ENCODE data around the gene MAVS.

MAVS gene

DNA sequence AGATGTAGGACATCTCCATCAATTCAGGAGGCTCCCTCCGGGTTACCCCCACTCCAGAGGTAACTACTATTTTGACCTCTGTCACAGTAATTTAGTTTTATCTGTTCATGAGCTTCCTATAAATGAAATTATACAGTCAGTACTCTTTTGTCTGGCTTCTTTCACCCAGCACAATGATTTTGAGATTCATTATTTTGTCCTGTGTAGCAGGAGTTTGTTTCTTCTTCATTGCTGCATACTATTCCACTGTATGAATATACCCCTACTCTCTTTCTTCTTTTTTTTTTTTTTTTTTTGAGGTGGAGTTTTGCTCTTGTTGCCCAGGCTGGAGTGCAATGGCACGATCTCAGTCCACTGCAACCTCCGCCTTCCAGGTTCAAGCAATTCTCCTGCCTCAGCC is 38.1 kb upstream of the MAVS start:
- Histone ChIP-seq H3K4me1 (ENCODE audit: insufficient read depth, low read length) (peaks cover 26% of the 10 kb centered on the region; the same call in 1 of the 2 replicates), H3K36me3 (ENCODE audit: insufficient read depth, low read length) (no peaks in the 10 kb centered on the region), H3K9ac (ENCODE audit: low read depth, low read length) (no peak overlapping the region), H3K9me3 (ENCODE audit: control insufficient read depth, insufficient read depth, low read length) (no peaks in the 10 kb centered on the region)

DNA sequence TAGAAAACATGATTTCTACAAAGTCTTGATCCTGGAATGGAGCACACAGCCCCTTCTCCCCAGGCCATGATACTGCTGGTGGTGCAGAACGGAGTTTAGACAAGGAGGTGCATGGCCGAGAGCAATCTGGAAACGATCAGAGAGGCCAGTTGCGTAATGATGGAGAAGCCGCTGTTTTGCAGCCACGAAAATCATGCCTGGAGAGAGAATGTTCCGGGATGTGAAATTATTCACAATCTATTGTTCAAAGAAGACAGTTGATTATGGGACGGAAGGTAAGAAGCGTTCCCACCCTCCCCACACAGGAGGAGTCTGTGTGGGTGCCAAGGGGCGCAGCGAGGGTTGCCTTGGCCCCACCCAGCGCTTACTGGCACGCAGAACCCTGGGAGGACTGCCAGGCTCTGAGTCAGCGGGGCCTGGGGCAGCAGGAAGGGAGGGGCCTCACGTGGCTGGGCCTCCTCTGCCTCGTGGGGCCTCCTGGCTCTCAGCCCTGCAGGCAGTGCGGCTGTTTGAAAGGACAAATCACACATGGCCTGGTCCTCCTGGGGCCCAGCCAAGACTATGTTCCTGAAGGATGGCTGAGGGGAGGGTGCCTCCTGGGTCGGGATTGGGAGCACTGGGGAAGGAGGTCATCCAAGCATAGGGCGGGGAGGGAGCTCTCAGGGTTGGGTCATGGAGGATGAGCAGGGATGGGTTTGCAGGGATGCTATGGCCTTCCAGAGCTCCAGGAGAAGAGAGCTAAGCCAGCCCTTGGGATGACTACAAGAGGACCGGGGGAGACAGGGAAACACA is 35.0 kb upstream of the MAVS start:
- peaks cover 31% of the 10 kb centered on the region for H3K4me1 ChIP-seq (ENCODE audit: insufficient read depth, low read length)
- H3K9me3 ChIP-seq (ENCODE audit: control insufficient read depth, insufficient read depth, low read length), result no peaks in the 10 kb centered on the region
- no peak overlapping the region for H3K9ac ChIP-seq (ENCODE audit: low read depth, low read length)
- no peaks in the 10 kb centered on the region for H3K36me3 ChIP-seq (ENCODE audit: insufficient read depth, low read length)

DNA sequence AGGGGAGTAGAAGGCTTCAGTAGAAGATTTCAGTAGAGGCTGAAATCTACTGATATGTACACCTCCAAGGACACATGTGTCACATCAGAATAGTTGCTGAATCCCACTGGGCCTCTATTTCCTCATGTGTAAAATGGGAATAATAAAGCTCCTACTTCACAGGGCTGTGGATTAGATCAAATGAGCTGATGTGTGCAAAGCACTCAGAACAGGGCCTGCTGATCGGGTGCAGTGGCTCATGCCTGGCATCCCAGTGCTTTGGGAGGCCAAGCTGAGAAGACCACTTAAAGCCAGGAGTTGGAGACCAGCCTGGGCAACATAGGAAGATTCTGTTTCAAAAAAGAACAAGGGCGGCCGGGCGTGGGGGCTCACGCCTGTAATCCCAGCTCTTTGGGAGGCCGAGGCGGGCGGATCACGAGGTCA is 34.4 kb upstream of the MAVS start:
- H3K9me3 ChIP-seq (ENCODE audit: control insufficient read depth, insufficient read depth, low read length), result no peaks in the 10 kb centered on the region
- no peaks in the 10 kb centered on the region for H3K36me3 ChIP-seq (ENCODE audit: insufficient read depth, low read length)
- H3K9ac ChIP-seq (ENCODE audit: low read depth, low read length), result no peak overlapping the region
- peaks cover 27% of the 10 kb centered on the region for H3K4me1 ChIP-seq (ENCODE audit: insufficient read depth, low read length)

DNA sequence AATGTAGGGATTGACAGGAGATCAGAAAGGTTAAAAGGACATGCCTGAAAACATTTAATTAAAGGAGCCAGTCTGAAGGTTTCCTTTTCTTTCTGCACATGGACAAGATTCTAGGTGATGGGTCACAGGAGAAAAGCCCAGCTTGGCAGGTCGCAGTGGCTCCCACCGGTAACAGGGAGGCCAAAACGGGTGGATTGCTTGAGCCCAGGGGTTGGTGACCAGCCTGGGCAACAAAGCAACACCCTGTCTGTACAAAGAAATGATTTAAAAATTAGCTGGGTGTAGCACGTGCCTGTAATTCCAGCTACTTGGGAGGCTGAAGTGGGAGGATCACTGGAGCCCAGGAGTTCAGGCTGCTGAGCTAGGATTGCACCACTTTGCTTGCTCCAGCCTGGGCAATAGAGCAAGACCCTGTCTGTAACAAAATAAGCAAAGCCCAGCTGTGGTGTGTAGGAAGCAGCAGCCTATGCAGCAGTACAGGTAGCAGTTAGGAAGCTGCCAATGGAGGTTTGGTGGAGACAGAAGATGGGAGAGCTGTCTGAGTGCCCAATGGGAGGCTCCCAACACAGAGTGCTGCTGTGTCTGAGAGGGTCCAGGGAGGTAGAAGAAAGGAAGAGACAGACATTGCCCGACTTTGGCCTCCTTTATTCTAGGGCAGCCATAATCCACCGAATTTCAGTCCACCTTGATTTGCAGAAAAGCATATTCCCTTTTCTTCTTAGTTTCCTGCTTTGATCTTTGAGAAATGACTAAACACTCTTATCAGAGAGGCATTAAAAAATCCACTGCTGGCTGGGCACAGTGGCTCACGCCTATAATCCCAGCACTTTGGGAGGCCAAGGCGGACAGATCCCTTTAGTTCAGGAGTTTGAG is 33.4 kb upstream of the MAVS start:
- no peaks in the 10 kb centered on the region for H3K36me3 ChIP-seq (ENCODE audit: insufficient read depth, low read length)
- no peaks in the 10 kb centered on the region for H3K9me3 ChIP-seq (ENCODE audit: control insufficient read depth, insufficient read depth, low read length)
- H3K4me1 ChIP-seq (ENCODE audit: insufficient read depth, low read length), result peaks cover 18% of the 10 kb centered on the region
- H3K9ac ChIP-seq (ENCODE audit: low read depth, low read length), result no peak overlapping the region

DNA sequence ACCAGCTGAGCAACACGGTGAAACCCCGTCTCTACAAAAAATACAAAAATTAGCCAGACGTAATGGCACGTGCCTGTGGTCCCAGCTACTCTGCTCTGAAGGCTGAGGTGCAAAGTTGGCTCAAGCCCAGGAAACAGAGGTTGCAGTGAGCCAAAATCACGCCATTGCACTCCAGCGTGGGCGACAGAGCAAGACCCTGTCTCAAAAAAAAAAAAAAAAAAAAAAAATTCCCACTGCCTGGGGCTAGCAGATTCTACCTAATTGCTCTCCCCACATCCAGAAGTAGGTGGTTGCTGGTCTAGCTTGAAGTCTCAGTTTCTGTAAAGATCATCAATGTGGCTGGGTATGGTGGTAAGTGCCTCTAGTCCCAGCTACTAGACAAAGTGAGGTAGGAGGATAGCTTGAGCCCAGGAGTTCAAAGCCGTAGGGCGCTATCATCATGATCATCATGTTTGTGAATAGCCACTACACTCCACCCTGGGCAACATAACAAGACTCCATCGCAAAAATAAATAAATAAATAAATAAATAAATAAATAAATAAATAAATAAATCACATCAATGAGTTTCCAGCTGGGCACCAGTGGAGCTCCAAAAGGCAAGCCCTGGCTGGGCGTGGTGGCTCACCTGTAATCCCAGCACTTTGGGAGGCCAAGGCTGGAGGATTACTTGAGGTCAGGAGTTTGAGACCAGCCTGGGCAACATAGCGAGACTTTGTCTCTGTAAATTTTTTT is 32.6 kb upstream of the MAVS start:
- H3K9ac ChIP-seq (ENCODE audit: low read depth, low read length), result no peak overlapping the region
- H3K9me3 ChIP-seq (ENCODE audit: control insufficient read depth, insufficient read depth, low read length), result no peaks in the 10 kb centered on the region
- H3K4me1 ChIP-seq (ENCODE audit: insufficient read depth, low read length), result peaks cover 15% of the 10 kb centered on the region
- no peaks in the 10 kb centered on the region for H3K36me3 ChIP-seq (ENCODE audit: insufficient read depth, low read length)

DNA sequence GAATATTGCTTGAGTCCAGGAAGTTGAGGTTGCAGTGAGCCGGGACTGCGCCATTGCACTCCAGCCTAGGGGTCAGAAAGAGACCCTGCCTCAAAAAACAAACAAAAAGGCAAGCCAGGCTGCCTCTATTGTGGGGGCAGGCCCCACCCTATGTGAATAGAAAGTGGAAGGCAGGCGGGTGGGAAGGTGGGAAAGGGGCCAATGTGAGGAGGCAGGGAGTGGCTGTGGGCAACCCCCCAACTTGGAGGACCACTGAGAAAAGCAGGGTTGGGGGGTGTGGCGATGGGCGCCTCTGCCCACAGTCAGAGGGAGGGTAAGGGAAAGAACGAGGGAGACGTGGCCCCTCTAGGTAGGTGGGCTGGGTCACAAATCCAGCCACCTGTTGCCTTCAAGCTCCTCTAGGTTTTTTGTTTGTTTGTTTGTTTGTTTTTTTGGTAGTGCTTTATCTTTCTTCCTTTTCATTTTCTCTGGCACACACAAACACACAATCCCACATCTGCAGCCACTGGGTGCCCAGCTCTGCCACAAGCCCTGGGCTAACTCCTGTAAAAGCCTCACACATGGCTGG is 31.6 kb upstream of the MAVS start:
- no peaks in the 10 kb centered on the region for H3K9me3 ChIP-seq (ENCODE audit: control insufficient read depth, insufficient read depth, low read length)
- H3K4me1 ChIP-seq (ENCODE audit: insufficient read depth, low read length), result peaks cover 20% of the 10 kb centered on the region
- no peaks in the 10 kb centered on the region for H3K36me3 ChIP-seq (ENCODE audit: insufficient read depth, low read length)
- no peak overlapping the region for H3K9ac ChIP-seq (ENCODE audit: low read depth, low read length)

DNA sequence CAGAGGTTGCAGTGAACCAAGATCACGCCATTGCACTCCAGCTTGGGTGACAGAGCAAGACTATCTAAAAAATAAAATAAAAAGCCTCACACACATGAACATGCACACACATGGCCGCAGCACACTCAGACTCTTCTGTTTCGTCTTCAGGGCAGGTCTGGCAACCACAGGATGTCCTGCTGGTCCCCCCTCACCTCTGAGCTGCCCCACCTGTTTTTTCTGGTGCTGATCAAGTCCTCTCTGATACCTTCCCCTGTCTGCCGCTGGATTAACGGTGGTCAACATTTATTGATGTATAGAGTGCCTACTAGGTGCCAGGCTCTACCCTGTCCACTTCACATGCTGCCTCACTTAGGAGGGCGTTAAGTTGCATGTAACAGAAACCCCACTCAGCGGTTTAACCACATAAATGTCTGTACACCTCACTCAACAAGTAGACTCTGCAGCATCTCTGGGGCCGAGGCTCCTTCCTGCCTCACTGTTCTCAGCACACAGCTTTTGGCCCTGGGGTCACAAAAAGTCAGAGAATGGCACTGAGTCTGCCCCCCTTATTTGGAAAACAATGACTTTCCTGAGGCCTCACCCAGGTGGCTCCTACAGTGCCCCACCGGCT is 30.8 kb upstream of the MAVS start:
- Histone ChIP-seq H3K9me3 (ENCODE audit: control insufficient read depth, insufficient read depth, low read length) (no peaks in the 10 kb centered on the region), H3K9ac (ENCODE audit: low read depth, low read length) (no peak overlapping the region), H3K4me1 (ENCODE audit: insufficient read depth, low read length) (peaks cover 20% of the 10 kb centered on the region), H3K36me3 (ENCODE audit: insufficient read depth, low read length) (no peaks in the 10 kb centered on the region)

DNA sequence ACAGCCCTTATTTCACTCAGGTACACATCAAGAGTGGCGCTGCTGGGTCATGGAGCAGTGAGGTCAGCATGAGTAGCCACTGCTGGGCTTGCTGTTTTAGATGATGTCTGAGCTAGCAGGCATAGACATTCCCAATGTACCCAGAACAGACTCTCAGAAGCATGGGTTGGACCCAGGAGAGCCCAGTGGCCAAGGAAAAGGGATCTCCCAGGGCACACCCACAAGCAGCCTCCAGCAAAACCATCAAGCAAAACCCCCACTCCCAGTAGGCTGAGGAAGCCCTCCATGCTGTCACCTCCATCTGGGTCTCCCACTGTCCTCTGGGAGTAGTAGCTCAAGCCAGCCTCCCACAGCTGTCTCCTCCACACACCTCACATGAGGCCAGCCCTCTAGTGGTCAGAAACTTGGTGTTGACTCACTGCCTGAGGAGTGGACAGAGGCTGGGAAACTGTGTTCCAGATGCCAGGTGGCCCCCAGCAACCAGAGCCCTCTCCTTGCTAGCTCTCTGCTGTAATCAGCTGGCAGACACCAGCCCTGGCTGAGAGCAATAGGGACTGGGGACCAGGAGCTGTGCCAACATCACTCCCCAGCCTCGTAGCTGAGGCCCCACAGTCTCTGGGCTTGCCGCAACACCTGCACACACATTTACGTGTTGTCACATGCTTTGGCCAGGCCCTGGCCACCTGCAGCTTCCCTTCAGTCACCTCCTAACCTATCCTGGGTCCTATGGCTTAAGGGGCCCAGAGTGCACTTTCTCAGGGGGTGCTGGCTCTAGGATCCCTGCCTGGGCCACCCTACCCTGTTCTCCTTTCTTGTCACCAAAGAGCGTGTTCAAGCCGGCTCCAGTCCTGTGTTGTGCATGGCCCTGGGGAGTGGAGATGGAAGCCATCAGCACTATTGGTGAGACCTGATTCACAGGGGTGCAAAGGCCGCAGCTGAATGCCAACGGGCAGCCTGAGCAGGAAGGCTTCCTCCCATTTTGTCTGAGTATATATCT is 28.2 kb upstream of the MAVS start:
- Histone ChIP-seq H3K9ac (ENCODE audit: low read depth, low read length) (no peak overlapping the region), H3K4me1 (ENCODE audit: insufficient read depth, low read length) (peaks cover 14% of the 10 kb centered on the region), H3K9me3 (ENCODE audit: control insufficient read depth, insufficient read depth, low read length) (no peaks in the 10 kb centered on the region), H3K36me3 (ENCODE audit: insufficient read depth, low read length) (no peaks in the 10 kb centered on the region)

DNA sequence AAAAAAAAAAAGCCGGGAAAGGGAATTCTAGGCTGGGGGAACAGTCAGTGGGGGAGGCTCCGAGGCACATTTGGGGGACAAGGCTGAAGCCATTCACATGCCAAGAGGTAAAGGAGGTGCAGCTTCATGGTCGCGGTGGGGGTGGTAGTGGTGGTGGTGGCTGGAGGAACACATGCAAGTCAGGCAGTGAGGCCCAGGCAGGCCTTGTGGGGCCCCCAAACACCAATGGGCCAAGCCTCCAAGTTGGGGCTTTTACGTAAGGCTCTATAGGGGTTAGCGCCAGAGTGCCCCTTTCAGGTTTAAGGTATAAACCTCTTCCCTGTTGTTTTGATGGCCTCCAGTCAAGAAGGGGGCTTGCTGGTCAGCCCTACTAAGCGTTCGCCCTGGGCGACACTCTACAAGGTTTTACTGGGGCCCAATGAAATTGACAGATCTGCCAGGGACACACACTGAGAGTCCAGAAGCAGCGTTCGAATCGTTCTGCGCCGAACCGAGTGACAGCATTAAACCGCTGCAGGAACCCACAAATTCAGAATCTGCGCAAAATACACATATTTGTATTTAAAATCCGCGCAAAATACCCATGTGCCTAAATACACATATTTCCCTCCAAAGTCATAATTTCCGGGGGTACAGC is 27.1 kb upstream of the MAVS start:
- H3K9ac ChIP-seq (ENCODE audit: low read depth, low read length), result peak overlapping the region; percentile 83
- peaks cover 14% of the 10 kb centered on the region for H3K4me1 ChIP-seq (ENCODE audit: insufficient read depth, low read length)
- H3K36me3 ChIP-seq (ENCODE audit: insufficient read depth, low read length), result no peaks in the 10 kb centered on the region
- no peaks in the 10 kb centered on the region for H3K9me3 ChIP-seq (ENCODE audit: control insufficient read depth, insufficient read depth, low read length)

DNA sequence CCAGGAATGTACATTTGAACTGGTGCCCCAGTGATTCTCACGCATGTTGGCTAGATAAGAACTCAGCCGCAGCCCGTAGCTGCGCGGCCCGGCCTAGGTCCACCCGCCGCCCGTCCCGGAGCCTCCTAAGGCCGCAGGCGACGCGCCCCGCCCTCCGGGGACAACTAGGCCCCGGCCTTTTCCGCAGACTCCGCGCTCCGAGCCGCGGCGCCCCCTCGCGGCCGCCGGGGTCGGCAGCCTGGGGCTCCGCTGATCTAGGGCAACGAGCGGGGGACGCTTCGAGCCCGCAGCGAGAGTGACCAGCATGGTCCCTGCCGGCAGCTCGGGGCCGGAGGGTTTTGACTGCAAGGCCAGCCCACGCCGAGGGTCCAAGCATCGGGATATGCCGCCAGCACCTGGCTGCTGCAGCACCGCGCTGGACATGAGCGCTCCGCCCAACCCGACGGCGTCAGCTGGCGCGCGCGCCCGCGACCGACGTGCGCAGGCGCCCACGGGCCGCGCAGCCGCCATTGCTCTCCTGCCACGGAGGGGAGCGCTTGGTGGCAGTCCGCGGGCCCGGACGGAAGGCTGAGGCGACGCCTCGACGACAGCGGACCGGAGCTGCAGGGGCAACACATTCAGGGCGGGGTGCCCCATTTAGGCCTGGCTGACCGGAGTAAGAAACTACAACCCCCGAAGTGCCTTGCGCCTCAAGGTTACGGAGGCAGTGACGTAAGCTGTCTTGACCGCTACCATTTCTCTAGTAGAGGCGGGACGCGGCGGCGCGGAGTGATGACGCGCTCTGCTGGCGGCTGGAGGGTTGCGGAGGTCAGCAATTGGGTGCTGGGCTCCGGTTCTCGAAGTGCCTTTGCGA is 26.4 kb upstream of the MAVS start, which contains the start of gene AP5S1:
Gene AP5S1 (plus strand): TSS at position 500 of the 853 bp plus-strand sequence. CDS start 1,571 bp downstream, outside the sequence.
- no peaks in the 10 kb centered on the region for H3K36me3 ChIP-seq (ENCODE audit: insufficient read depth, low read length)
- H3K9ac ChIP-seq (ENCODE audit: low read depth, low read length), result peak within 1 kb of the TSS; percentile 83
- H3K9me3 ChIP-seq (ENCODE audit: control insufficient read depth, insufficient read depth, low read length), result no peaks in the 10 kb centered on the region
- peaks cover 14% of the 10 kb centered on the region for H3K4me1 ChIP-seq (ENCODE audit: insufficient read depth, low read length)

DNA sequence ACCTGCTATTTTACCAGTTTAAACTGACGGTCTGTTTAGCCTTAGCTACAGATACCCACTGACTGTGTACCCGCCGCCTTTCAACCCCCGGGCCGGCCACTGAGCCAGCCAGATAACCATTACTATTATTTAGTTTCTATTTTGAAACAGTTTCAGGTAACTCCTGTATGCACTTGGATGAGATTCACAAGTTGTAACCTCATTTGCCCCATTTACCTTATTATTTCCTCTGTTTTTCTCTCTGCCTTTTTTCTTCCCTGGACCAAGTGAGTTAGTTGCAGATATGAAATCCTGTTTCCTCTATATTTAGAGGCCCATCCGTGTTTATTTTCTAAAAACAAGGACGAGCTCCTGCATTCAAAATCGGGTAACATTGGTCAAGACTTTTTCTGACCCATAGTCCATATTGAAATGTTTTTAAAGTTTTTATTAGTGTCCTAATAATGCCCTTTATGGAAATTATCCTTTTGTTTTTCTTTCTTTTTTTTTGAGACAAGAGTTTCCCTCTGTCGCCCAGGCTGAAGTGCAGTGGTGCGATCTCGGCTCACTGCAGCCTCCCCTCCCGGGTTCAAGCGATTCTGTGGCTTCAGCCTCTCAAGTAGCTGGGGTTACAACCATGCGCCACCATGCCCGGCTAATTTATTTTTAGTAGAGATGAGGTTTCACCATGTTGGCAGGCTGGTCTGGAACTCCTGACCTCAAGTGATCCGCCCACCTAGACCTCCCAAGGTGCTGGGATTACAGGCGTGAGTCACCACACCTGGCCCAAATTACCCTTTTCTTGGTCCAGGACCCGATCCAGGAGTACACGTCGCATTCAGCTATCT is 25.5 kb upstream of the MAVS start:
- no peaks in the 10 kb centered on the region for H3K9me3 ChIP-seq (ENCODE audit: control insufficient read depth, insufficient read depth, low read length)
- peak overlapping the region; percentile 83 for H3K9ac ChIP-seq (ENCODE audit: low read depth, low read length)
- peaks cover 10% of the 10 kb centered on the region for H3K4me1 ChIP-seq (ENCODE audit: insufficient read depth, low read length)
- H3K36me3 ChIP-seq (ENCODE audit: insufficient read depth, low read length), result no peaks in the 10 kb centered on the region

Measured in ES-I3 (cell line).